Stimulated activated CD4-positive, alpha-beta T cell treated with anti-CD3 and anti-CD28 coated beads, TNF-alpha, amount 100 ng/mL, for 24 hours (primary cell): ENCODE results near the gene LRRIQ1.

Experiments
- DNase-seq, 3 experiments: peaks; one replicate each; pipeline ENCODE4 v3.0.0-alpha.2; 2020; ENCODE audit warnings: low read depth in 3 of 3

Gene LRRIQ1

DNA sequence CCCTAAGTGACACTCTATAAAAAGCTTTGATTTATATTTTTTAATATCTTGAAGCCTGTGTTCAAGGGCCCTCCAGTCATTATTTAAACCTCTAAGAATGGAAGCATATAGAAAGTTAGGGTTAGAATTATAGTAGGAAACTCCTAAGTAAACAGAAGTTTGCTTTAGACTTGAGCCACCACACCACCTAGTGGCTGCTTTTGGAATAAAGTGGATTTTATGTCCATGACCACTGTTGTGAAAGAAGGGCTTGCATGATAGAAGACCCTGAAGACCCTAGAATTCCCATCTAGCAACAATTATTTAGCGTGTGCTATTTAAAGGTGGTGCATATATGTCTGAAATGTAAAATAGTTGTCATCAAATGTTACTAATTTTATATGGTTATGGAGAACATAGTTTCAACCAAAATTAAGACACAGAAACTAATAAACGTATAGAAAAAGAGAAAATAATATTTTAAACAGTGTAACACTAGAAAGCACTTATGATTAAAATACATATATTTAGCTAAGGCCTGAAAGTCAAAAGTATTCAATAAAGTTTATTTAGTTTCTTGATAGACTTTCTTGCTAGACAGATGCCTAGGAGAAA is 21.3 kb downstream of the LRRIQ1 start:
- no peak for DNase-seq

- DNase-seq, result no peak
These were observed 22.2 kb downstream of the LRRIQ1 start for GRCh38 chr12:85058339-85058738.

- no peak for DNase-seq
These were observed 23.4 kb downstream of the LRRIQ1 start for GRCh38 chr12:85059594-85059993.

- DNase-seq, result no peak
These were observed 24.8 kb downstream of the LRRIQ1 start for GRCh38 chr12:85060916-85061315.

DNA sequence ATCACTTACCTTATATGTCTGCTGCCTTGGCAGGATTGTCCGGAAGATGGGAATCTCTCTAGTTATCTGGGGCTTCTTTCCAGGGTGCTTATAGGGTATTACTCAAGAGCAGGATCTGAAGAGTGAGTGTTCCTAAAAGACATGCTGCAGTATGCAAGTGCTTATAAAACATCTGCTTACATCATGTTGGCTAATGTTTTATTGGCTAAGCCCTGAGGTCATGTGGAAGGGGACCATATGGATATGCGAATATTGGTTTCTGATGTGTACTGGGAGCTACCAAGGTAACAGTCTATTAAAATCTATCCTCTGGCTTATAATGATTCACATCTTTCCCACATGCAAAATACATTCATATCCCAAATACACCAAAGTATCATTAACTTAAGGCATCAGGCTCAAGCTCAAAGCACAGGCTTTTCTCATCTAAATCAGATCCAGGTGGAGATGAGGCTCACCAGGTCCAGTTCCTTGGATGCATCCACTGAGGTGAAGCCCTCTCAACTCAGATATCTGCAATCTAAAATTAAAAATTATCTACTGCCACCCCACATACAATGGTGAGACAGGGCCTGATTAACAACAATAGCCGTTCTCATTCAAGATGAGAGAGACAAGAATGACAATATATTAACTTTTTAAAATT is 29.8 kb downstream of the LRRIQ1 start:
- DNase-seq, result no peak

- DNase-seq, result no peak
These were observed 36.7 kb downstream of the LRRIQ1 start for GRCh38 chr12:85072826-85073225.

- DNase-seq, result no peak
These were observed 40.7 kb downstream of the LRRIQ1 start for GRCh38 chr12:85076688-85077430.

DNA sequence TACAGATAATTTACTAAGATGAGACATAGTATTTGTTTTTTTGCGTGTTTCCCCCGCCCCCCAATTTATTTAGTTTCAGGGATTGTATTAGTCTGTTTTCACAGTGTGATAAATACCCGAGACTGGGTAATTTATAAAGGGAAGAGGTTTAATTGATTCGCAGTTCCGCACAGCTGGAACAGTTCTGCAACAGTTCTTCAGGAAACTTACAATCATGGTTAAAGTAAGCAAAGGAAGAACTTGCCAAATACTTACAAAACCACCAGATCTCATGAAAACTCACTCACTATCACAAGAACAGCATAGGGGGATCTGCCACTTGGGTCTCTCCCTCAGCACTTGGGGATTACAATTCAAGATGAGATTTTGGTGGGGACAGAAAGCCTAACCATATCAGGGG is 48.9 kb downstream of the LRRIQ1 start:
- DNase-seq, result no peak

DNA sequence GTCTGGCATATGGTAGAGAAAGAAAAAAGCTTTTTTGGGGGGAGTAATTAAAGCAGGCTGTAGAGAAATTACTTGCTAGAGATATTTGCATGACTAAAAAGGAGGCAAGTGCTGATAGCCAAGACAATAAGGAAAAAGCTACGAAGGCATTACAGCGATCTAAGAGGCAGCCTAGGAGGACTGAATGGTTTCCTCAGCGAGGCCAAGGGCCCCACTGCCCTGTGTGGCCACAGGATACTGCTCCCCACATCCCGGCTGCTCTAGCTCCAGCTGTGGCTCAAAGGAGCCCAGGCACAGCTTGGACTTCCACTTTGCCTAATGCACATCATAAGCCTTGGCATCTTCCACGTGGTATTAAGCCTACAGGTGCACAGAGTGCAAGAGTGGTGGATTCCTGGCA is 53.6 kb downstream of the LRRIQ1 start:
- no peak for DNase-seq

GRCh38 chr12:85092814-85093370 is 56.7 kb downstream of the LRRIQ1 start:
- DNase-seq, result no peak

DNA sequence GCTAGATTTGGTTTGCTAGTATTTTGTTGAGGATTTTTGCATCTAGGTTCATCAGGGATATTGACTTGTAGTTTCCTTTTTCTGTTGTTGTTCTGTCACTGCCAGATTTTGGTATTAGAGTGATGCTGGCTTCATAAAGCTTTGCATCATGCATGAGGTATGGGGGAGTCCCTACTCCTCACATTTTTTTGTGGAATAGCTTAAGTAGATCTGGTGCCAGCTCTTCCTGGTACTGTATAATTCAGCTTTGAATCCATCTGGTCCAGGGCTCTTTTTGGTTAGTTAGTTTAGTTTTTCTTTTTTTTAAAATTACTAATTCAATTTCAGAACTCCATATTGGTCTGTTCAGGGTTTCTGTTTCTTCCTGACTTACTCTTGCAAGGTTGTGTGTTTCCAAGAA is 59.4 kb downstream of the LRRIQ1 start:
- no peak for DNase-seq

- no peak for DNase-seq
These were observed 94.5 kb downstream of the LRRIQ1 start for GRCh38 chr12:85130646-85131045.

DNA sequence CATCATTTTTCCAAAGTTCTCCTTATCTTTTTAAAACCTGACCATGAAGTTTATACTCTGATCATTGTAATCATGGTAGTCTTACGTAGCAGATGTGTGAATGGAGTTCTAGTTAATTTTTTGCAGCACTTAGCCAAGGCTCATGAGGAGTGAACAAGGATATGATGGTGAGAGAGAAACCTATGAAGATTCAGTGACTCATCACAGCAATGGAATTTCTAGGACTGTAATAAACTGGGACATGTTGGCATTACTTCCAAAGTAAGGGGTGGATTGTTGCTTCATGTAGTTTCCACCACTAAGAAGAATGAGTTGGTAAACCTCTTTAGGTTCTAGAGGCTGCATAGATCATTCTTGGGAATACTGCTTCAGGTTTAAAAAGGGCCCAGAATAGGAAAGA is 102.7 kb downstream of the LRRIQ1 start:
- DNase-seq, result no peak

GRCh38 chr12:85147331-85147730 is 111.2 kb downstream of the LRRIQ1 start:
- DNase-seq, result no peak

- DNase-seq, result no peak
These were observed 116.2 kb downstream of the LRRIQ1 start for GRCh38 chr12:85152311-85152729.

- no peak for DNase-seq
These were observed 119.6 kb downstream of the LRRIQ1 start for GRCh38 chr12:85155791-85156190.

DNA sequence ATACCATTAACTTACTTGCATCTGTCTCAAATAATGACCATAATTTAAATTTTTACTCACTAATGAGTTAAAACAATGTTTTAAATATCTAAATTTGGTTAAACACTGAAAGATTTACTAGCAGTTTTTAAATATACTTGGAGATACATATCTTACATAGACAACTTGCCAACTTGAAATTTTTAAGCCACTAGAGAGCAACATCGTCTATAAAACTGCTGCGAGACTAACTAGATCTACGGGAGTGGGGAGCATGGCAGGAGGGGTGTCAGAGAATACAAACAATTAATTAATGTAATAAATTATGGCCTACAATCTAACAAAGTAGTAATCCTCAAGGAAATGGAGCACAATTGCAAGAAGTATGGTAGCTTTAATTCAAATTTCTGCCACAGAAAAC is 120.4 kb downstream of the LRRIQ1 start:
- no peak for DNase-seq

- DNase-seq, result no peak
These were observed 121.0 kb downstream of the LRRIQ1 start for GRCh38 chr12:85157035-85157603.

GRCh38 chr12:85163752-85164321 is 127.7 kb downstream of the LRRIQ1 start:
- no peak for DNase-seq

DNA sequence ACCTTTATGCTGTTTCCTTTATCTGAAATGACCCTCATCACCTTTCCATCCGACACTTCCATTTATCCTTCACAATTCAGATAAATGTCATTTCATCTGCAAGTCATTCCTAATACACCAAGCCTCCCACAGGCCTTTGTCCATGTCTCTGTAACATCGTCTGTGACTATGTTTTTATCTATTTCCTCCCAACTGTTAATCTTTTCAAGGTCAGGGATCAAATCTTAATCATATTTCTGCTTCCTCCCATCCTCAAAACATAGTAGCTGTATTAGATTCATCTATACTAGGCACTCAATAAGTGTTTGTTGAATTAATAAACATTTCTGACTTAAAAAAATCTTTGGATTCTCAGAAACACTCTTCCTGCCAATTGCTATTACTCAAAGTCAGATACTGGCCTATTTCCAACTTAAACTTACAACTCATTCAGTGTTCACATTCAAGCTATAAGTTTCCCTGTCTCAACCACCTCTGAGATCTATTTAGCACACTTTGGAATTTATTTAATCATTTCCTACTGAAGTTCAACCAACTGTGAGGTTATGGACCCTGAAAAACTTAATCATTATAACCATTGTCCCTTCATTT is 143.6 kb downstream of the LRRIQ1 start:
- no peak for DNase-seq

DNA sequence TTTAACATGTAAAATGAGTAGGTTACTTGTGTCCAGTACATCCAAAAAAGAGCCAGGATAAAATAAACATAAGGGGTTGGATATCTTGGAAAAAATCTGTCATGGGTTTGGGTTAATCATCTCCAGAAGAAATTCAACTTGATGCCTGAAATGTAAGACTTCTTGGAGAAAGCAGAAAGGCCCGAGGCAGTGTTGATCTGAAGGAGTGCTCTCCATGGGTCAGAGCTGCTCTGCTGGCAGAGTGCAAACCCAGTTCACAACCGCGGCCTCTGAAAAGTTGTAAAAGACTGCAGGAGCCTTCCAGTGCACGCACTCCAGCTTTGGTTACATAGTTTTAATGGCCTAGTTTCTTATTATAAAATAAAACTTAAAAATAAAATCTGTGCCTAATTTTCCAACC is 146.5 kb downstream of the LRRIQ1 start:
- DNase-seq, result no peak

GRCh38 chr12:85183855-85184254 is 147.7 kb downstream of the LRRIQ1 start:
- no peak for DNase-seq
